ENCODE data around the gene CCDC152. TPM values are rescaled to one million over a fixed set of nuclear protein-coding genes. Genes with fewer than 3 reads are reported as not detected.

CCDC152 gene
- total RNA-seq, 1 experiment from 2014 or later, result 0.13 TPM

DNA sequence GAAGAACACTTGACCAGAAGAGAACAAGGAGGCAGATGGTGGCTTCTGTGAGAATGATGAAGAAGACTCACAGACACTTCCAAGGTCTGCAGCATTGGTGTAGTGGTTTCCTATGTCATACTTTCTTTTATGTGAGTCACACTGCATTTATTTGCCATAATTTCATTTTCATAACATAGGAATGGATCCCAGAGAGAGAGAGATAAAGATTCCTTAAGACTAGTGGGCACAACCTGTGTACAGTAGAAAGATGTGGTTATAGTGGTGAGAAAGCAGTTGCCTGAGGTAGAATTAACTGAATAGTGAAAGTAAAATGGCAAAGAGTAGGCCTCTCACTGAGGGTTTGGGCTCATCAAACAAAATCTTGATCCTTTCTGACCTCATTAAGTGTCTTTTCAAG lies 7.6 kb upstream of the CCDC152 start:
- Histone ChIP-seq H3K14ac (ENCODE audit: insufficient read depth, low read length) (no peak overlapping the region), H3K23me2 (ENCODE audit: insufficient read length, low read depth, low read length, poor library complexity, severe bottlenecking) (no peaks in the 10 kb centered on the region), H2BK12ac (ENCODE audit: insufficient read length, low read depth, low read length) (no peak overlapping the region), H2BK5ac (ENCODE audit: insufficient read length, low read length) (no peak overlapping the region), H3T11ph (ENCODE audit: low read length) (no peak overlapping the region), H3K4me1 (ENCODE audit: insufficient read depth, low read length) (no peaks in the 10 kb centered on the region), H2BK20ac (ENCODE audit: low read depth, low read length, poor library complexity, severe bottlenecking) (no peak overlapping the region), H3K4me2 (ENCODE audit: insufficient read depth, insufficient read length, low read length) (no peak overlapping the region), H2BK120ac (ENCODE audit: low read depth, low read length, poor library complexity, severe bottlenecking) (no peak overlapping the region), H4K20me1 (ENCODE audit: control insufficient read depth, insufficient read depth, insufficient read length) (no peaks in the 10 kb centered on the region), H3K18ac (ENCODE audit: insufficient read length, low read depth, low read length) (no peak overlapping the region), H4K91ac (ENCODE audit: insufficient read length, low read depth, low read length) (no peak overlapping the region), H3K9me3 (ENCODE audit: control insufficient read depth, low read depth, low read length) (no peaks in the 10 kb centered on the region), H3K79me1 (ENCODE audit: insufficient read depth, low read depth, low read length, poor library complexity, severe bottlenecking) (no peaks in the 10 kb centered on the region), H3K23ac (ENCODE audit: insufficient read length, low read depth, low read length) (no peak overlapping the region), H3K27me3 (ENCODE audit: insufficient read depth, low read length) (no peaks in the 10 kb centered on the region), H2AK5ac (ENCODE audit: insufficient read length, low read length) (no peak overlapping the region), H2BK15ac (ENCODE audit: low read depth, low read length) (no peak overlapping the region), H3K27ac (ENCODE audit: insufficient read length, low read depth, low read length) (no peak overlapping the region), H4K8ac (replicated peaks; ENCODE audit: insufficient read length, low read depth, low read length) (no peak overlapping the region), H3K79me2 (ENCODE audit: insufficient read depth, low read length) (no peaks in the 10 kb centered on the region), H4K5ac (ENCODE audit: insufficient read length, low read depth, low read length) (no peak overlapping the region), H3K4ac (ENCODE audit: low read depth, low read length) (no peak overlapping the region), H2AFZ (ENCODE audit: low read length) (no peak overlapping the region), H3K56ac (ENCODE audit: insufficient read length, low read depth, low read length) (no peak overlapping the region), H3K9ac (ENCODE audit: extremely low read depth, insufficient read length, low read length) (no peak overlapping the region)
- TF ChIP-seq CTCF (conservative IDR thresholded peaks at IDR 0.05), result no peak
- H3K4me3 Mint-ChIP-seq, result no peak overlapping the region
- no peaks in the 10 kb centered on the region for H3K27me3 Mint-ChIP-seq (ENCODE audit: low read depth)
- peaks cover 0 to 2% of the 10 kb centered on the region in 2 experiments; a peak in 2 of 5 replicates for H3K9me3 Mint-ChIP-seq
- H3K27ac Mint-ChIP-seq, result no peak overlapping the region
- no peak for DNase-seq
- peaks cover 8 to 13% of the 10 kb centered on the region in 2 experiments; a peak in 3 of 4 replicates for H3K4me1 Mint-ChIP-seq
- H3K36me3 Mint-ChIP-seq (ENCODE audit: insufficient read depth in 1 of 3, low read depth in 3 of 3), result no peaks in the 10 kb centered on the region
